ENCODE measurements around the gene PTPN4.

- TF ChIP-seq EZH2phosphoT487 (IDR thresholded peaks at IDR 0.05; ENCODE audit: low read length): no peak
- TF ChIP-seq CTCF (IDR thresholded peaks at IDR 0.05; ENCODE audit: low read length): no peak
These were observed 18.7 kb upstream of the PTPN4 start for GRCh38 chr2:119741001-119741400.

Measured in MM.1S (cell line).